Measurements from ENCODE around the gene RCAN2.
"Not testable (repeated sequence)": the region's sequence is repeated elsewhere in the genome, so short reads cannot be mapped to it uniquely, and the experiment has no call there.

Gene RCAN2

GRCh38 chr6:46440141-46440540 is 51.1 kb downstream of the RCAN2 start:
- no peak for DNase-seq (ENCODE audit: low spot score)

GRCh38 chr6:46438245-46438644 is 53.0 kb downstream of the RCAN2 start:
- no peak for DNase-seq (ENCODE audit: low spot score)

- no peak for DNase-seq (ENCODE audit: low spot score)
These were observed 53.5 kb downstream of the RCAN2 start for GRCh38 chr6:46437671-46438221.

GRCh38 chr6:46422619-46423018 is 68.6 kb downstream of the RCAN2 start:
- no peak for DNase-seq (ENCODE audit: low spot score)

GRCh38 chr6:46421939-46422338 is 69.3 kb downstream of the RCAN2 start:
- no peak for DNase-seq (ENCODE audit: low spot score)

GRCh38 chr6:46420921-46421638 is 70.2 kb downstream of the RCAN2 start:
- no peak for DNase-seq (ENCODE audit: low spot score)

GRCh38 chr6:46419576-46420002 is 71.7 kb downstream of the RCAN2 start:
- DNase-seq (ENCODE audit: low spot score), result no peak

- DNase-seq (ENCODE audit: low spot score), result no peak
These were observed 76.9 kb downstream of the RCAN2 start for GRCh38 chr6:46414398-46414797.

GRCh38 chr6:46412662-46413061 is 78.6 kb downstream of the RCAN2 start:
- no peak for DNase-seq (ENCODE audit: low spot score)

GRCh38 chr6:46411456-46412197 is 79.6 kb downstream of the RCAN2 start:
- DNase-seq (ENCODE audit: low spot score), result no peak

GRCh38 chr6:46410334-46410953 is 80.8 kb downstream of the RCAN2 start:
- DNase-seq (ENCODE audit: low spot score), result no peak

GRCh38 chr6:46407776-46408530 is 83.3 kb downstream of the RCAN2 start:
- DNase-seq (ENCODE audit: low spot score), result no peak

GRCh38 chr6:46407246-46407645 is 84.0 kb downstream of the RCAN2 start:
- DNase-seq (ENCODE audit: low spot score), result no peak

GRCh38 chr6:46405620-46406180 is 85.5 kb downstream of the RCAN2 start:
- DNase-seq (ENCODE audit: low spot score), result not testable (repeated sequence)

- DNase-seq (ENCODE audit: low spot score), result no peak
These were observed 90.4 kb downstream of the RCAN2 start for GRCh38 chr6:46400898-46401297.

GRCh38 chr6:46395530-46395929 is 95.7 kb downstream of the RCAN2 start:
- no peak for DNase-seq (ENCODE audit: low spot score)

- DNase-seq (ENCODE audit: low spot score), result no peak
These were observed 97.3 kb downstream of the RCAN2 start for GRCh38 chr6:46393940-46394337.

- no peak for DNase-seq (ENCODE audit: low spot score)
These were observed 97.9 kb downstream of the RCAN2 start for GRCh38 chr6:46393161-46393939.

- DNase-seq (ENCODE audit: low spot score), result no peak
These were observed 99.0 kb downstream of the RCAN2 start for GRCh38 chr6:46392294-46392693.

GRCh38 chr6:46390153-46390876 is 100.9 kb downstream of the RCAN2 start:
- no peak for DNase-seq (ENCODE audit: low spot score)

Data from CD4-positive, alpha-beta T cell treated with Interleukin-6 at 100 ng/mL for 8 hours (primary cell).